Activated CD8-positive, alpha-beta memory T cell treated with anti-CD3 and anti-CD28 coated beads for 1 hour (primary cell): Measurements from ENCODE around the gene APOC3.

ENCODE experiments used
- DNase-seq, 2 donors: peaks; one replicate each; pipeline ENCODE4 v3.0.0-alpha.2; 2020; ENCODE audit warnings: low read depth in 1 of 2; ENCODE audit errors: extremely low read depth in 1 of 2

APOC3 gene

GRCh38 chr11:116843661-116844060 lies 14.0 kb downstream of the APOC3 start:
- DNase-seq: no peak

GRCh38 chr11:116844722-116845121 lies 15.0 kb downstream of the APOC3 start:
- no peak for DNase-seq

GRCh38 chr11:116847612-116848011 lies 17.9 kb downstream of the APOC3 start:
- no peak for DNase-seq

- DNase-seq: no peak
Measured at GRCh38 chr11:116849060-116849459, 19.4 kb downstream of the APOC3 start.

- no peak for DNase-seq
Measured at GRCh38 chr11:116849486-116849885, 19.8 kb downstream of the APOC3 start.

GRCh38 chr11:116851626-116852025 lies 21.9 kb downstream of the APOC3 start:
- DNase-seq: no peak

- DNase-seq: no peak
Measured at GRCh38 chr11:116852261-116853031, 22.7 kb downstream of the APOC3 start.

- peak in 1 of 2 donors; percentile 27 for DNase-seq
Measured at GRCh38 chr11:116853461-116854073, 23.9 kb downstream of the APOC3 start.

- DNase-seq: no peak
Measured at GRCh38 chr11:116855413-116855812, 25.7 kb downstream of the APOC3 start.

GRCh38 chr11:116856423-116856822 lies 26.7 kb downstream of the APOC3 start:
- no peak for DNase-seq

- no peak for DNase-seq
Measured at GRCh38 chr11:116857316-116857715, 27.6 kb downstream of the APOC3 start.

GRCh38 chr11:116857936-116858335 lies 28.2 kb downstream of the APOC3 start:
- DNase-seq: no peak

GRCh38 chr11:116859175-116859574 lies 29.5 kb downstream of the APOC3 start:
- DNase-seq: no peak

- no peak for DNase-seq
Measured at GRCh38 chr11:116860303-116860702, 30.6 kb downstream of the APOC3 start.

- no peak for DNase-seq
Measured at GRCh38 chr11:116861539-116861938, 31.8 kb downstream of the APOC3 start.

GRCh38 chr11:116862185-116862584 lies 32.5 kb downstream of the APOC3 start:
- DNase-seq: no peak

- no peak for DNase-seq
Measured at GRCh38 chr11:116862951-116863350, 33.2 kb downstream of the APOC3 start.

- DNase-seq: no peak
Measured at GRCh38 chr11:116864531-116864930, 34.8 kb downstream of the APOC3 start.

GRCh38 chr11:116865696-116866095 lies 36.0 kb downstream of the APOC3 start:
- DNase-seq: no peak

GRCh38 chr11:116866804-116867455 lies 37.2 kb downstream of the APOC3 start:
- DNase-seq: no peak

- no peak for DNase-seq
Measured at GRCh38 chr11:116867619-116868018, 37.9 kb downstream of the APOC3 start.

GRCh38 chr11:116868066-116868465 lies 38.4 kb downstream of the APOC3 start:
- no peak for DNase-seq
